Measurements from ENCODE around the gene PAM16. TPM values are rescaled to one million over a fixed set of nuclear protein-coding genes. Genes with fewer than 3 reads are reported as not detected.

The PAM16 gene
- total RNA-seq, 1 donor from 2014 or later, result 36.2 TPM

DNA sequence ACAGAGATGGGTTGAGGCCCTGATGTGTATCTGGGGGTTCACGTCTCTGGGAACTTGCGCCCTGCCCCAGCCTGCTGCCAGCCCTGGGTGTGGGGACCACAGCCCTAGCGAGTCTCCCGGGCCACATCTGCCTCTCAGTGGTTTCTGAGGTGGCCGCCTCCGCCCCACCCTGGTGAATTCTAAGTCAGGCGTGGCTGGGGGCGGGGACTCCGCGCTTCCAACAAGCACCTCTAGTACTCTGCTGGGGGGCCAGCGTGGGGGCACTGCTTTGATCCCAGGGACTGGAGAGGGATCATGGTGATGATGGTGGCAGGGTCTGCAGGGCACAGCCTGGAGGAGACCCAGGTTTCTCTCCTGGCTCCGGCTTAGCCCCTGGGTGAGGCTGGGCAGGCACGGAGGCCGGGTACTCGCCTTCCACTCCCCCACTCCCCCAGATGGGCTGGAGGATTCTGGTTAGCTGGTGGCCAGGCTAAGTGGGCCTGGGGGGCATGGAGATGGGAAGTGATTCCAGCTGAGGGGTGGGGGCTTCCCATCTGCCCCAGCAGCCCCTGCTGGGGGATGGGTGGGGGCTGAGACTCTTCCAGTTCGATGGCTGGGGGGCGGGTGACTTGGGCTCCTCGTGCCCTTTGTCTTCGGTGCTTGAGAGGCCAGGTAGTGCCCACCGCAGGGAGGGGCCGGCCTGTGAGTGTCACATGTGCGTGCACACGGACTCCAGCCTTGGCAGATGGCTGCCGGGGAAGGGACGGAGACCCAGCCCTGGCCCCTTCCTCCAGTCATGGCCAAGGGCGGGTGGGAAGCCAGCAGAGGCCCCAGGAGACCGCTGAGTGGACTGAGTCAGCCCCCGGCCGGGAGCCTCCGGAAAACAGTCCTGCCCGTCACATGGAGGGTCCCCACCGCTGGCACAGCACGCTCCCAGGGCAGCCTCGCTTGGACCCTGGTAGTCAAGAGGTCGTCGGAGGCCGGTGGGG lies 31.4 kb downstream of the PAM16 start:
- no peaks in the 10 kb centered on the region for H3K36me3 Mint-ChIP-seq (ENCODE audit: low read depth)
- no peak for DNase-seq (ENCODE audit: low read depth, low spot score)
- peak overlapping the region; percentile 76 for H3K4me3 Mint-ChIP-seq
- TF ChIP-seq, protein P1, sequence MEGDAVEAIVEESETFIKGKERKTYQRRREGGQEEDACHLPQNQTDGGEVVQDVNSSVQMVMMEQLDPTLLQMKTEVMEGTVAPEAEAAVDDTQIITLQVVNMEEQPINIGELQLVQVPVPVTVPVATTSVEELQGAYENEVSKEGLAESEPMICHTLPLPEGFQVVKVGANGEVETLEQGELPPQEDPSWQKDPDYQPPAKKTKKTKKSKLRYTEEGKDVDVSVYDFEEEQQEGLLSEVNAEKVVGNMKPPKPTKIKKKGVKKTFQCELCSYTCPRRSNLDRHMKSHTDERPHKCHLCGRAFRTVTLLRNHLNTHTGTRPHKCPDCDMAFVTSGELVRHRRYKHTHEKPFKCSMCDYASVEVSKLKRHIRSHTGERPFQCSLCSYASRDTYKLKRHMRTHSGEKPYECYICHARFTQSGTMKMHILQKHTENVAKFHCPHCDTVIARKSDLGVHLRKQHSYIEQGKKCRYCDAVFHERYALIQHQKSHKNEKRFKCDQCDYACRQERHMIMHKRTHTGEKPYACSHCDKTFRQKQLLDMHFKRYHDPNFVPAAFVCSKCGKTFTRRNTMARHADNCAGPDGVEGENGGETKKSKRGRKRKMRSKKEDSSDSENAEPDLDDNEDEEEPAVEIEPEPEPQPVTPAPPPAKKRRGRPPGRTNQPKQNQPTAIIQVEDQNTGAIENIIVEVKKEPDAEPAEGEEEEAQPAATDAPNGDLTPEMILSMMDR (conservative IDR thresholded peaks at IDR 0.05), result no peak
- no peaks in the 10 kb centered on the region for H3K9me3 Mint-ChIP-seq
- peaks cover 2% of the 10 kb centered on the region for H3K27me3 Mint-ChIP-seq (ENCODE audit: low read depth)
- H3K27ac Mint-ChIP-seq (ENCODE audit: unreplicated experiment), result no peak overlapping the region
- H3K4me1 Mint-ChIP-seq, result peaks cover 21% of the 10 kb centered on the region

DNA sequence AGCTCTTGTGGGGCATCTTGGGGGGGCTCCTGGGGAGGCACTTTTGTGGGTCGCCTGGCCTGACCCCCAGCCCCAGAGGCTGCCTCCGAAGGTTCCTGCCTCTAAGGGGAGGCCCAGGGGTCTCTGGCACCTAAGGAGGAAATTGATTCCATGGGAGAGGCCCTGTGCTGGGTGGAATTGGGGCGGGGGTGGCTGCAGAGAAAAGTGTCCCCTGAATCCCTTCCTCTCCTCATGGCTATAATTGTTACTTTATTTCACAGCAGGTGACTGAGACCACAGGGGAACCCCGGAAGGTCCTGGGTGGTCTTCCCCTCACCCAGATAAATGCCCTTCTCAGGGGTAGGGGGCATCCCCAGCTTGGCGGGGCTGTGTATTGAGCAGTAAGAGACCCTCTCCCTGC lies 32.2 kb downstream of the PAM16 start:
- Mint-ChIP-seq H3K9me3 (no peaks in the 10 kb centered on the region), H3K27ac (ENCODE audit: unreplicated experiment) (peak overlapping the region; percentile 62), H3K36me3 (ENCODE audit: low read depth) (no peaks in the 10 kb centered on the region), H3K4me1 (peaks cover 23% of the 10 kb centered on the region), H3K4me3 (peak overlapping the region; percentile 76), H3K27me3 (ENCODE audit: low read depth) (peaks cover 10% of the 10 kb centered on the region)
- no peak for DNase-seq (ENCODE audit: low read depth, low spot score)
- TF ChIP-seq, protein P1 (conservative IDR thresholded peaks at IDR 0.05), result no peak

DNA sequence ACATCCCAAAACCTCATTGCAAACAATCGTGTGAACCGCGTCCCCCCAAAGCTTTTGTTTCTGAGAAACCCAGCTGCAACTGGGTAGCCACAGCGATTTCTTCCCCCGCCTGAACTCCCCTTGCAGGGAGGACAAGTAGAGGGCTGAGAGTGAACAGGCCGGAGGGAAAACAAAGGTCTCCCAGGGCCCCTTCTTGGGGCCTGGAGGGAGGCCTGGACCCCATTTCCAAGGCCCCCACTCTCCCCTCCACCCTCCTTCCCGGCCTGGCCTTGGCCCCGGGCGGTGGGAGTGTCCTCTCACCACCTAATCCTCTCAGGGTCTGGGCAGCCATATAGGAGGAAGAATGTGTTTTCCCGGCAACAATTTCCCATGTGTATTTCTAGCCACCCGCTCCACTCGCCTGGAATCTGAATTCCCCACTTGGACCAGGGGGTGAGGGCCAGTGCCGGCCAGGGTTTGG lies 32.6 kb downstream of the PAM16 start:
- Mint-ChIP-seq H3K4me1 (peaks cover 23% of the 10 kb centered on the region), H3K27ac (ENCODE audit: unreplicated experiment) (peak overlapping the region; percentile 62), H3K4me3 (peak overlapping the region; percentile 78), H3K27me3 (ENCODE audit: low read depth) (peaks cover 11% of the 10 kb centered on the region), H3K9me3 (no peaks in the 10 kb centered on the region), H3K36me3 (ENCODE audit: low read depth) (no peaks in the 10 kb centered on the region)
- TF ChIP-seq, protein P1 (conservative IDR thresholded peaks at IDR 0.05), result no peak
- no peak for DNase-seq (ENCODE audit: low read depth, low spot score)

DNA sequence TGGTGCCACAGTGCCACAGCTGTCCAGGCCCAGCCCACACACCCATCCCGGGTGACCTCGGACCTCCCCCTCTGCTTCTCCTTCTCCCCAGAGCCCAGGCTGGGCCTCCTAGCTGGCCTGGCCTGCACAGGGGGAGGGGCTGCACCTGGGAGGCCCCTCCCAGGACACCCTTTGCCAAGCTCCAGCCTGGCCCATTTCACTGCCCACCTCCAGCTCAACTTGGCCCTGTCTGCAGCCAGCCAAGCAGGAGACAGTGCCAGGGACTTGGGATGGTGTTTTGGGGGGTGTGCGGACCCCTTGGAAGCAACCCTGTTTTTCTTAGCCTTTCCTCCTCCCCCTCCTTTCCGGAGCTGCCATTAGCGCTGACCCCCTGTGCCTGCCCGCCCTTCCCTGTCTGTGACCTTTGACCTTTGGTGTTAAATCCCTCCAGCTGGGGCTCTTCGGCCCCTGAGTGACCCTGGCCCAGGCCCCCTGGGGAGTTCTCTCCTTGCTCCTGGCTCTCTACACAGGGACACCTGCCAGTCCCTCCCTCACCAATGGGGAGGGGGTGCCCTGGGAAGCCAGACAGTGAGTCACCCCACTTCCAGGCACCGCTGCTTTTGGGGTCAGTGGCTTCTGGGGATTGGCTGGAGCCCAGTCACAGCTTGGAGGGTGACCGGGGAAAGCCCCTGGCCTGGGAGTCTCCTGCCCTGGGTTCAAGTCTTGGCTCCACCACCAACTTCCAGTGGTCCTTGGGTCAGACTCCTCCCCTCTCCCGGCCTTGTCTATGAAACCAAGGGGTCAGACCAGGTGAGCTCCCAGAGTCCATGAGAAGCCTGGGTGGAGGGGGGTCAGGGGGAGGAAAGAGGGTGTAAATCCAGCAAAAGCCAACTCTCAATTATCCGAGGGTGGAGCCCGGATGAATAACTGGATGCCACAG lies 33.3 kb downstream of the PAM16 start:
- H3K4me1 Mint-ChIP-seq, result peaks cover 23% of the 10 kb centered on the region
- TF ChIP-seq, protein P1 (conservative IDR thresholded peaks at IDR 0.05), result no peak
- peaks cover 11% of the 10 kb centered on the region for H3K27me3 Mint-ChIP-seq (ENCODE audit: low read depth)
- H3K9me3 Mint-ChIP-seq, result no peaks in the 10 kb centered on the region
- H3K27ac Mint-ChIP-seq (ENCODE audit: unreplicated experiment), result peak overlapping the region; percentile 86
- H3K4me3 Mint-ChIP-seq, result peak overlapping the region; percentile 78
- no peak for DNase-seq (ENCODE audit: low read depth, low spot score)
- no peaks in the 10 kb centered on the region for H3K36me3 Mint-ChIP-seq (ENCODE audit: low read depth)

DNA sequence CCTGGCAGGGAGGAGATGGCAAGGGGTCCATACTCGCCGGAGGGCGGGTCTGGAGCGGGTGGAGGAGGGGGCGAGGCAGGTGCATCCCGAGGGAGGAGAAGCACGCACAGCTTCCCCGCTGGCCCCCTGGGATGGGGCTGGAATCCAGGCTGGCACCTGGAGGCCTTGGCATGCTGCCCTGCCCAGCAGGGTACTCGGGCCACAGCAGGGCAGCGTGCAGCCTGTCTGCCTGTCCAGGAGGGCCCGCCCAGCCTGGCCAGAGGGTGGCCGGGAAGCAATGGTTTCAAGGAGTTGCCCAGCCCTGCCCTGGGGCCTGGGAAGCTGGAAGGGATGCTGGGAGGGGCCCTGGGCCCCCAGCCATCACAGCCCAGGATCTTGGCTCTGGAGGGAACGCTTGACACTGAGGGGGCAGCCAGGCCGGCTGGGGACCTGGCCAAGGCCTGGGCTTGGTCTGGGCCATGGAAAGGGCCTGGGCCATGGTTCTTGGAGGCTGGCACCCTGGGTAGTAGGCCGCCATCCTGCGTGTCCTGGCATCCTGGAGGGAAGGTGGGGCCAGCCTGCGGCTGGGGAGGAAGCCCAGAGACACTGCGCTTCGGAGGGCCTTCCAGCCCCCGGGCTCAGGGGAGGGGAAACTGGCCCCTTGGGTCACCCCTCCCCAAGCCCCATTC lies 34.1 kb downstream of the PAM16 start:
- Mint-ChIP-seq H3K27ac (ENCODE audit: unreplicated experiment) (no peak overlapping the region), H3K36me3 (ENCODE audit: low read depth) (no peaks in the 10 kb centered on the region), H3K27me3 (ENCODE audit: low read depth) (peaks cover 11% of the 10 kb centered on the region), H3K4me3 (peak overlapping the region; percentile 76), H3K4me1 (peaks cover 23% of the 10 kb centered on the region), H3K9me3 (no peaks in the 10 kb centered on the region)
- TF ChIP-seq, protein P1 (conservative IDR thresholded peaks at IDR 0.05), result no peak
- no peak for DNase-seq (ENCODE audit: low read depth, low spot score)

Measured in neural crest cell (in vitro differentiated cells).